Fibroblast of villous mesenchyme (primary cell): ENCODE data around the gene MYOG. TPM values are rescaled to one million over a fixed set of nuclear protein-coding genes. Genes with fewer than 3 reads are reported as not detected.

ENCODE experiments used
- DNase-seq: peaks from one replicate; pipeline ENCODE4 v3.0.0-alpha.2; 2010; ENCODE audit warnings: low read depth
- H3K4me3 ChIP-seq: 2 replicates; pipeline ENCODE4 v1.5.1; 2011; ENCODE audit warnings: low read depth, mild to moderate bottlenecking, low read length
- CTCF ChIP-seq: IDR thresholded peaks from 2 replicates; pipeline ENCODE4 v1.5.1; 2012; ENCODE audit warnings: low read depth, mild to moderate bottlenecking, low read length; ENCODE audit not compliant: insufficient read depth
- total RNA-seq: library from RNA; depleted of rRNA; stranded (reverse); fragments of >200 nt; gene quantifications from 2 replicates; pipeline ENCODE4 v1.2.3, GENCODE V29; 2012

MYOG gene
- total RNA-seq, 1 donor = not detected

GRCh38 chr1:203045336-203045735, 40.5 kb downstream of the MYOG start:
- DNase-seq = no peak
- no peak for TF ChIP-seq CTCF
- H3K4me3 ChIP-seq = no peak overlapping the region

GRCh38 chr1:203044546-203045250, 41.1 kb downstream of the MYOG start:
- H3K4me3 ChIP-seq = no peak overlapping the region
- no peak for DNase-seq
- no peak for TF ChIP-seq CTCF

GRCh38 chr1:203043830-203044545, 41.8 kb downstream of the MYOG start:
- no peak for DNase-seq
- H3K4me3 ChIP-seq = no peak overlapping the region
- no peak for TF ChIP-seq CTCF

GRCh38 chr1:203041351-203041932, 44.4 kb downstream of the MYOG start:
- DNase-seq = no peak
- no peak overlapping the region for H3K4me3 ChIP-seq
- no peak for TF ChIP-seq CTCF

GRCh38 chr1:203040513-203041275, 45.1 kb downstream of the MYOG start:
- TF ChIP-seq CTCF = no peak
- DNase-seq = no peak
- H3K4me3 ChIP-seq = no peak overlapping the region

GRCh38 chr1:203039609-203040512, 46.0 kb downstream of the MYOG start:
- TF ChIP-seq CTCF = peak; percentile 47
- H3K4me3 ChIP-seq = no peak overlapping the region
- DNase-seq = peak; percentile 11
